ENCODE measurements around the gene KRTAP4-8. TPM values are rescaled to one million over a fixed set of nuclear protein-coding genes. Genes with fewer than 3 reads are reported as not detected.
"Not testable (repeated sequence)": the region's sequence is repeated elsewhere in the genome, so short reads cannot be mapped to it uniquely, and the experiment has no call there.

The KRTAP4-8 gene
- polyA plus RNA-seq, 1 donor = not detected

DNA sequence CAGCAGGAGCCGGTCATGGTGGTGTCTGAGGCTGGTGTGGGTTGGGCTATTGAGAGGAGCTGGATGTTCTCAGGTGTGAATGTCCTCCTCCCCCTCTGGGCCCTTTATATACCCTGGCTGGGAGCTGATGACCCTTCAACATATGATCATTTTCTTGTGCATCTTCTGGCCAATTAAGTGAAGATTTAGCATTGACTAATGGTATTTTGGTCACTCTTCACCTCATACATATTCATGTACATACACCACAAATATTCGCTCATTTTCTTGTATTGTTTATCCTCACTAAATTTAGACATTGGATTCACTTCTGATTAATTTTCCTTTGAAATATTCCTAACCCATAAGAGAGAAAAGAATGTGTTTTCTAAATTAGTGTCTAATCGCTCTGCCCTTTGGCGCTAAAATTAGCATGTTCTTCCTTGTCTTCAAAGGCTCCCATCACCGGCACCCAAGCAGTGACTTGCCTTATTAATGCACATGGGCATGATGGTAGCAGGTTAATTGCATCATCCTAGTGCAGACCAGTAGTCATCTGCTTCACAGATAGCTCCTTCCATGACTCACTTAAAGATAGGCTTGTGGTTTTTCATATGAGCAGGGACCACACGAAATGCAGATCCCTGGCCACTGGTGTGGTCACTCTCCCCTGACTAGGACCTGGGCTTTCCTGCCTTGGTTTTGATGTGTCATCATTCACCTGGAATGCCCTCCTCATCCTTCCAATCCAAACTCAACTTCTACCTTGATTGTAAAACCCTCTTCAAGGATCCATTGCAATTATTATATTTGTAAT, 31.9 kb downstream of the KRTAP4-8 start, which contains the start of gene KRTAP2-4:
Gene KRTAP2-4 (minus strand): TSS at position 51 of the 796 bp plus-strand sequence. CDS start 34 bp downstream, at position 17.
- DNase-seq (ENCODE audit: low read depth) = no peak

DNA sequence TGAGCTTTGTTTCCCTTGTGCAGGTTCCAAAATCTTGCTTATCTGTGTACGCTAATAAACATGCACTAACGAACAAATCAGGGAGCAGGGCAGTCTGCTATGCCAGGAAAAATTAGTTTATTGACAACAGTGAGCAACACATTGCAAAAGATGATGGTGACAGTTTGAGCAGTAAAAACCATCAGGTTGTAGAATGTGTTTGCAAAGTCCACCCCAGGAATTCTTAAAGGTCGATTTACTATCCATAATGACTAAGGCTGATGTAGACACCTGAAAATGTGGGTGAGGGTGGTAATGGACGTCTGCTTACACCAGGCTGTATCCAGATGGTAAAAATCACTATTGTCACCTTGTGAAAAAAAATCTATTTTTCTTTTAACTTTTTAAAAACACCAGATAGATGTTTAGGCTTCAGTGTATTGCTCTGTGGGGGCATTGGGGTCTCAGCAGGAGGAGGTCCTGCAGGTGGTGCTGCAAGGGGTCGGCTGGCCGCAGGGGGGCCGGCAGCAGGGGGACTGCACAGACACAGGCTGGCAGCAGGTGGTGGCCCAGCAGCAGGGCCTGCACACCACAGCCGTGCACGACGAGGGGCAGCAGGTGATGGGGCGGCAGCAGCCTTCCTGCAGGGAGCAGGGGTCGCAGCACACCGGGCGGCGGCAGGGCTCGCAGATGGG, 32.8 kb downstream of the KRTAP4-8 start:
- DNase-seq (ENCODE audit: low read depth) = not testable (repeated sequence)

GRCh38 chr17:41064301-41064700, 33.6 kb downstream of the KRTAP4-8 start:
- DNase-seq (ENCODE audit: low read depth) = no peak

DNA sequence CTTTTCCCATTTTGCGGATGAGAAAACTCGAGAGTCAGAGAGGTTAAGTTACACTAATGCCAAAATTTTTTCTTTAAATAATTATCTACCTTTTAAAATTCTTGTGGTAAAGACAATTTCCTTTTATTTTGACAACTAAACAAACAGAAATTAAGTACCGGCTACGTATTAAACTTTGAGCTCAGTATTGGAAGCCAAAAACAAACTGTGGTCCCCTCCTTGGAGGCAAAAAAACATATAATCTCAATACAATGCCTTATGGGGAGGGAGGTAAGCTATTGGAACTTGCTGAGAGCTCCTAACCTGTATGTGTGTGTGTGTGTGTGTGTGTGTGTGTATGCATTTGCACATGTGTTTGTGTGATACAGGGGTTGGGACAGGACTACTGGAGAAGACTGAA, 34.5 kb downstream of the KRTAP4-8 start:
- DNase-seq (ENCODE audit: low read depth) = no peak

DNA sequence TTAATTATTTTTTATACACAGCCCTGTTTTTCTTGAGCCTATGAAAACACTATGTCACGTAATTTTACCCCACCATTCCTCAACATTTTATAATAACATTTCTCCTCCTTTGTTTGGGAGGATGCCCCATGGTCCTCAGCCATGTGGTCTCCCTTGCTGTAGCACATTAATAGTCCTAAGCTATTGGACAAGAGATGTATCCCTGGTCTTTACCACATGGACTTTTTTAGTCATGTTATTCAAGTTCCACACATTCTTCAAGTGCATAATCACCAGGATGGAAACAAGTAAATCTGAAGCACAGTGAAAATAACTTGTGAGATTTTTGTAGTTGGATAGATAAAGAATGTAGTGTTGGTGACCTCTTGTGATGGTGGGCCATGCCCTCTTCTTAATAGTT, 36.0 kb downstream of the KRTAP4-8 start:
- no peak for DNase-seq (ENCODE audit: low read depth)

- DNase-seq (ENCODE audit: low read depth) = no peak
These were observed 37.8 kb downstream of the KRTAP4-8 start, which contains the start of gene KRTAP2-3 for GRCh38 chr17:41060052-41060604. Gene KRTAP2-3, minus strand, starts transcription at chr17:41060114. Its CDS starts 64 bp downstream, at chr17:41060050.

DNA sequence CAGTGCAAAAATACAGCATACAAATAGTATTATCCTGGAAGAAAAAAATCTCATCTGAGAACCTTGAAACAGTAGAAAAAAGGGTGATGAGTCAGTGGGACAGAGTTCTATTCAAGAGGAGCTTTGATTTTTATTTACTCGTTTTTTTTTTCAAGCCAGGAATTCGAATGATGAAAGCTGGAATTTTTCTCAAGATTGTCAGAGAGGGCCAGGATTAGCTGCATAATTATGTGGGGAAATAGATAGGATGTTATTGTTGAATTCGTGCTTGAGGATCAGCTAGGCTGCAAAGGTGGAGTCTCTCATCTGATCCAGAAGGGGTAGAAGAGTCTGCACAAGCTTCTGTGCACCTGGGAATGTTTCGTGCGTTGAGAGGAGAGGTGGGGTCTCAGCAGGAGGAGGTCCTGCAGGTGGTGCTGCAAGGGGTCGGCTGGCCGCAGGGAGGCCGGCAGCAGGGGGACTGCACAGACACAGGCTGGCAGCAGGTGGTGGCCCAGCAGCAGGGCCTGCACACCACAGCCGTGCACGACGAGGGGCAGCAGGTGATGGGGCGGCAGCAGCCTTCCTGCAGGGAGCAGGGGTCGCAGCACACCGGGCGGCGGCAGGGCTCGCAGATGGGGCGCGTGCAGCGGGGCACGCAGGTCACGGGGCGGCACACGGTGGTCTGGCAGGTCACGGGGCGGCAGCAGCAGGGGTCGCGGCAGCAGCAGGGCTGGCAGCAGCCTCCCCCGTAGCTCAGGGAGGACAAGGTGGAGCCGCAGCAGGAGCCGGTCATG, 38.5 kb downstream of the KRTAP4-8 start:
- DNase-seq (ENCODE audit: low read depth) = not testable (repeated sequence)

DNA sequence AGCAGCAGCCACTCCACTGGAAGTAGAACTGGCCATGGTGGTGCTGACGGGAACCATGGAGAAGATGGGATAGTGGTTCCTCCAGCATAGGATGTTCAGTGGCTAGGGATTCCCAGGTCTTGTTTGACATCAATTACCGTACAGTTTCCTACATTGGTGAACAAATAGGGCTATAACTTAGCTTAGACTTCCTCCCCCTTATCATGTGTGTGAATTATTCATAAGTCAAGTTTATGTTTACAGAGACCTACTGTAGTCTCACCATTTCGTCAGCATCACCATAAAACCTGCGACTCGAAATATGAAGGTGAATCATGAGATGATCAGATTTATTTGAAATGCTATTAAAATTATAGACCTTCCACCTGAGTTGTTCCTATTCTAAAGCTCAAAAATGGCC, 39.2 kb downstream of the KRTAP4-8 start:
- DNase-seq (ENCODE audit: low read depth) = no peak

GRCh38 chr17:41057547-41057946, 40.4 kb downstream of the KRTAP4-8 start:
- DNase-seq (ENCODE audit: low read depth) = no peak

GRCh38 chr17:41055130-41055529, 42.8 kb downstream of the KRTAP4-8 start, which contains the start of gene KRTAP2-2:
Gene KRTAP2-2, minus strand, starts transcription at chr17:41055230. Its CDS starts 19 bp downstream, at chr17:41055211.
- not testable (repeated sequence) for DNase-seq (ENCODE audit: low read depth)

GRCh38 chr17:41054556-41054955, 43.4 kb downstream of the KRTAP4-8 start:
- DNase-seq (ENCODE audit: low read depth) = not testable (repeated sequence)

DNA sequence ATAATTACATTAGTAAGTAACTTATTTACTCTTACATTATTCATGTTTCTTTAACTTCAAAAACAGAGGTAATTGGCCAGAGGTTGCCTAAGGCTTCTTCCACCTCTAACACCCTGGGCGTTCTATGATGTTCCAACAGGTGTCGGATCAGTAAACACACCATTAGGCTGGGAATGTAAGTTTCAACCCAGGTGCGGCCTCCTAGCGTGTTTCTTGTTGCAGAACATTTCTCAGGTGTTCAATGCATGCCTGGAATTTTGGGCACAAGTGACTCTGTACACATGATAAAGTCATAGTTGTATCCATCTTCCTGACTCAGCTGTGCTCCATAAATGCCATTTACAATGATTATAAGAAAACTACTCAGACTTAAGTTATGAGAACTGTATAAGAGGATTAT, 43.9 kb downstream of the KRTAP4-8 start:
- DNase-seq (ENCODE audit: low read depth) = no peak

DNA sequence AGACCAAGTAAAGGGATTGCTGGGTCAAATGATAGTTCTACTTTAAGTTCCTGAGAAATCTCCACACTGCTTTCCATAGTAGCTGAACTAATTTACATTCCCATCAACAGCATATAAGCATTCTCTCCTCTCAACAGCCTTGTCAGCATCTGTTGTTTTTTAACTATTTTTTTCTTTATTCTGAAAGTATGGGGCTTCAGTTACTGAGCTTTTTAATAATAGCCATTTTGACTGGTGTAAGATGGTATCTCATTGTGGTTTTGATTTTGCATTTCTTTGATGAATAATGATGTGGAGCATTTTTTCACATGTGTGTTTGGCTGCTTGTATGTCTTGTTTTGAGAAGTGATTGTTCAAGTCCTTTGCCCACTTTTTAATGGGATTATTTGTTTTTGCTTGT, 45.4 kb downstream of the KRTAP4-8 start:
- no peak for DNase-seq (ENCODE audit: low read depth)

GRCh38 chr17:41049110-41049509, 48.8 kb downstream of the KRTAP4-8 start:
- DNase-seq (ENCODE audit: low read depth) = no peak

DNA sequence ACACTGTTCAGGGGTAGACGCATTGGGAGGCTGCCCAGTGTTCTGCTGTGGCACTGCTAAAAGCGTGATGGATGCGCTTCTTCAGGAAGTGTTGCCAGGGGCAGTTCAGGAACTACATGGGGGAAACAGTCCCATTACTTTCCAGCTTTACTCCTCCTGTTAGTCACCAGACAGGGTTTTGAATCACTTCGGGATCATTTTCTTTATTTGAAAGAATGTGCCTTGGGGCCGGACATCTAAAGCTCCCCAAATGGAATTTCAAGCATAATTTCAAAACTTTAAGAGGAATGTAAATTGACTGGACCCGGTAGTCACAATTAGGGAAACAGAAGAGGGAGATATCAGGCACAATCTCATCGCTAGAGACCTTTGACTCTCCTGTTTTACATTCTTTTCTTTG, 49.5 kb downstream of the KRTAP4-8 start:
- no peak for DNase-seq (ENCODE audit: low read depth)

Other genes with a start within 250 kb of the KRTAP4-8 start
- gene KRT12, start 230.9 kb downstream of the KRTAP4-8 start, polyA plus RNA-seq (ENCODE audit: insufficient read length) = 0.08 TPM
- not detected for gene KRT20, start 212.9 kb downstream of the KRTAP4-8 start, polyA plus RNA-seq (ENCODE audit: insufficient read length)
- gene KRT23, start 160.5 kb downstream of the KRTAP4-8 start, polyA plus RNA-seq (ENCODE audit: insufficient read length) = 0.19 TPM
- gene KRT39, start 131.2 kb downstream of the KRTAP4-8 start, polyA plus RNA-seq (ENCODE audit: insufficient read length) = 7.2 TPM
- gene KRT40, start 113.8 kb downstream of the KRTAP4-8 start, polyA plus RNA-seq (ENCODE audit: insufficient read length) = 10.9 TPM
- not detected for gene KRTAP3-3, start 104.0 kb downstream of the KRTAP4-8 start, polyA plus RNA-seq (ENCODE audit: insufficient read length)
- gene KRTAP3-2, start 98.2 kb downstream of the KRTAP4-8 start, polyA plus RNA-seq (ENCODE audit: insufficient read length) = 0.52 TPM
- gene KRTAP3-1, start 89.0 kb downstream of the KRTAP4-8 start, polyA plus RNA-seq (ENCODE audit: insufficient read length) = not detected
- gene KRTAP1-5, start 70.9 kb downstream of the KRTAP4-8 start, polyA plus RNA-seq (ENCODE audit: insufficient read length) = not detected
- not detected for gene KRTAP1-4, start 67.9 kb downstream of the KRTAP4-8 start, polyA plus RNA-seq (ENCODE audit: insufficient read length)
- gene KRTAP1-3, start 63.3 kb downstream of the KRTAP4-8 start, polyA plus RNA-seq (ENCODE audit: insufficient read length) = not detected
- gene KRTAP1-1, start 56.7 kb downstream of the KRTAP4-8 start, polyA plus RNA-seq (ENCODE audit: insufficient read length) = not detected
- gene KRTAP2-1, start 50.8 kb downstream of the KRTAP4-8 start, polyA plus RNA-seq (ENCODE audit: insufficient read length) = not detected
- not detected for gene KRTAP2-2, start 42.9 kb downstream of the KRTAP4-8 start, polyA plus RNA-seq (ENCODE audit: insufficient read length)
- gene KRTAP2-3, start 38.0 kb downstream of the KRTAP4-8 start, polyA plus RNA-seq (ENCODE audit: insufficient read length) = not detected
- gene KRTAP2-4, start 32.3 kb downstream of the KRTAP4-8 start, polyA plus RNA-seq (ENCODE audit: insufficient read length) = not detected
- gene KRTAP4-7, start 14.0 kb downstream of the KRTAP4-8 start, polyA plus RNA-seq (ENCODE audit: insufficient read length) = not detected
- not detected for gene KRTAP4-16, start 4.1 kb upstream of the KRTAP4-8 start, polyA plus RNA-seq (ENCODE audit: insufficient read length)
- gene KRTAP4-9, start 7.2 kb upstream of the KRTAP4-8 start, polyA plus RNA-seq (ENCODE audit: insufficient read length) = not detected
- not detected for gene KRTAP4-11, start 20.2 kb upstream of the KRTAP4-8 start, polyA plus RNA-seq (ENCODE audit: insufficient read length)
- not detected for gene KRTAP4-12, start 26.0 kb upstream of the KRTAP4-8 start, polyA plus RNA-seq (ENCODE audit: insufficient read length)
- gene KRTAP4-6, start 42.4 kb upstream of the KRTAP4-8 start, polyA plus RNA-seq (ENCODE audit: insufficient read length) = not detected
- gene KRTAP4-5, start 51.7 kb upstream of the KRTAP4-8 start, polyA plus RNA-seq (ENCODE audit: insufficient read length) = not detected
- not detected for gene KRTAP4-4, start 62.6 kb upstream of the KRTAP4-8 start, polyA plus RNA-seq (ENCODE audit: insufficient read length)
- gene KRTAP4-3, start 70.1 kb upstream of the KRTAP4-8 start, polyA plus RNA-seq (ENCODE audit: insufficient read length) = not detected
- gene KRTAP4-2, start 80.1 kb upstream of the KRTAP4-8 start, polyA plus RNA-seq (ENCODE audit: insufficient read length) = not detected
- gene KRTAP4-1, start 86.8 kb upstream of the KRTAP4-8 start, polyA plus RNA-seq (ENCODE audit: insufficient read length) = not detected
- not detected for gene KRTAP9-1, start 91.7 kb upstream of the KRTAP4-8 start, polyA plus RNA-seq (ENCODE audit: insufficient read length)
- gene KRTAP9-2, start 128.5 kb upstream of the KRTAP4-8 start, polyA plus RNA-seq (ENCODE audit: insufficient read length) = not detected
- not detected for gene KRTAP9-3, start 134.3 kb upstream of the KRTAP4-8 start, polyA plus RNA-seq (ENCODE audit: insufficient read length)
- not detected for gene KRTAP9-8, start 139.9 kb upstream of the KRTAP4-8 start, polyA plus RNA-seq (ENCODE audit: insufficient read length)
- not detected for gene KRTAP9-4, start 151.5 kb upstream of the KRTAP4-8 start, polyA plus RNA-seq (ENCODE audit: insufficient read length)
- gene KRTAP9-9, start 157.2 kb upstream of the KRTAP4-8 start, polyA plus RNA-seq (ENCODE audit: insufficient read length) = not detected
- 0.22 TPM for gene KRTAP9-6, start 167.2 kb upstream of the KRTAP4-8 start, polyA plus RNA-seq (ENCODE audit: insufficient read length)
- not detected for gene KRTAP9-7, start 177.6 kb upstream of the KRTAP4-8 start, polyA plus RNA-seq (ENCODE audit: insufficient read length)
- not detected for gene KRTAP29-1, start 204.7 kb upstream of the KRTAP4-8 start, polyA plus RNA-seq (ENCODE audit: insufficient read length)
- gene KRTAP16-1, start 211.2 kb upstream of the KRTAP4-8 start, polyA plus RNA-seq (ENCODE audit: insufficient read length) = not detected
- gene KRTAP17-1, start 217.6 kb upstream of the KRTAP4-8 start, polyA plus RNA-seq (ENCODE audit: insufficient read length) = not detected

Measured in forelimb muscle (tissue), 1 donor.